Ascending aorta (tissue), 2 donors: ENCODE measurements around the gene PPP1R10. TPM values are rescaled to one million over a fixed set of nuclear protein-coding genes. Genes with fewer than 3 reads are reported as not detected.

Experiments
- DNase-seq, 2 donors: peaks; one replicate each; pipeline ENCODE4 v3.0.0-alpha.2; 2019; ENCODE audit warnings: low spot score in 2 of 2
- H3K27ac ChIP-seq, 2 donors: fragments of 200-600 bp; sonication (generic); one replicate each; pipeline ENCODE4 v1.5.1; 2016 to 2017; ENCODE audit warnings: mild to moderate bottlenecking in 1 of 2
- H3K27me3 ChIP-seq: fragments of 200-600 bp; sonication (generic); one replicate; pipeline ENCODE4 v1.5.1; 2017
- H3K36me3 ChIP-seq, 2 donors: fragments of 200-600 bp; sonication (generic); one replicate each; pipeline ENCODE4 v1.5.1; 2016
- H3K4me1 ChIP-seq, 2 donors: fragments of 200-600 bp; sonication (generic); one replicate each; pipeline ENCODE4 v1.5.1; 2016 to 2017; ENCODE audit warnings: mild to moderate bottlenecking in 1 of 2
- H3K4me3 ChIP-seq, 2 donors: fragments of 200-600 bp; sonication (generic); one replicate each; pipeline ENCODE4 v1.5.1; 2016 to 2017; ENCODE audit warnings: mild to moderate bottlenecking in 1 of 2
- H3K9me3 ChIP-seq, 2 donors: fragments of 200-600 bp; sonication (generic); one replicate each; pipeline ENCODE4 v1.5.1; 2016
- CTCF ChIP-seq, 3 experiments: fragments of 200-600 bp in 2 of 3; fragments of 450-650 bp in 1 of 3; sonication (generic) in 2 of 3; IDR thresholded peaks; one replicate each; pipeline ENCODE4 v1.5.1; 2016 to 2019; ENCODE audit warnings: antibody characterized with exemption in 3 of 3, mild to moderate bottlenecking in 1 of 3, moderate library complexity in 1 of 3
- intact Hi-C: fragments of 100-400 bp; cut with DNase I; formaldehyde crosslinking; loops from one replicate; pipeline ENCODE4 v1.15.1; 2023
- total RNA-seq: library from RNA; depleted of rRNA; stranded (reverse); fragments of >200 nt; gene quantifications from one replicate; pipeline ENCODE4 v1.1.0, GENCODE V29; 2016

The PPP1R10 gene
- total RNA-seq, 1 donor from 2014 or later: 52.6 TPM

- peak within 1 kb of the TSS; percentile 98 to 100 for H3K27ac ChIP-seq
- TF ChIP-seq CTCF (IDR thresholded peaks at IDR 0.05): no peak
- peak; percentile 81 to 95 for DNase-seq
- no peaks in the 10 kb centered on the region for H3K9me3 ChIP-seq
- peaks cover 5 to 19% of the 10 kb centered on the region in 2 donors for H3K4me1 ChIP-seq
- peaks cover 18 to 33% of the 10 kb centered on the region in 2 donors for H3K36me3 ChIP-seq
- no peaks in the 10 kb centered on the region for H3K27me3 ChIP-seq
- intact Hi-C loops: loop anchor here (1.0 to 10.0 kb wide), 6 partner anchors 14 to 492 kb away; partner anchors contain the start of genes ABCF1, MRPS18B, POLR1H and PPP1R10
- peak within 1 kb of the TSS; percentile 80 to 85 for H3K4me3 ChIP-seq
Observed at GRCh38 chr6:30556906-30557682, 59.9 kb downstream of the PPP1R10 start, which contains the start of gene PRR3. Gene PRR3 (plus strand): TSS chr6:30557295. CDS start chr6:30557345, 50 bp downstream.

GRCh38 chr6:30556066-30556905 is 60.8 kb downstream of the PPP1R10 start, which contains the start of gene GNL1:
Gene GNL1 (minus strand): TSS chr6:30556489. CDS start chr6:30556203, 286 bp downstream.
- Histone ChIP-seq H3K36me3 (peaks cover 22 to 33% of the 10 kb centered on the region in 2 donors), H3K4me3 (peak within 1 kb of the TSS; percentile 80 to 85), H3K9me3 (no peaks in the 10 kb centered on the region), H3K4me1 (peaks cover 5 to 19% of the 10 kb centered on the region in 2 donors), H3K27ac (peak within 1 kb of the TSS; percentile 98 to 100), H3K27me3 (no peaks in the 10 kb centered on the region)
- intact Hi-C loops: loop anchor here (2.0 to 10.0 kb wide), 5 partner anchors 61 to 491 kb away; partner anchors contain the start of genes MRPS18B, POLR1H, PPP1R10 and PPP1R11
- no peak for TF ChIP-seq CTCF (IDR thresholded peaks at IDR 0.05)
- DNase-seq: peak; percentile 80 to 97

GRCh38 chr6:30555816-30556065 is 61.3 kb downstream of the PPP1R10 start:
- peaks cover 27 to 35% of the 10 kb centered on the region in 2 donors for H3K36me3 ChIP-seq
- peaks cover 5 to 19% of the 10 kb centered on the region in 2 donors for H3K4me1 ChIP-seq
- H3K27me3 ChIP-seq: no peaks in the 10 kb centered on the region
- DNase-seq: peak in 1 of 2 donors; percentile 13
- no peak for TF ChIP-seq CTCF (IDR thresholded peaks at IDR 0.05)
- intact Hi-C loops: loop anchor here (2.0 to 10.0 kb wide), 5 partner anchors 61 to 491 kb away; partner anchors contain the start of genes MRPS18B, POLR1H, PPP1R10 and PPP1R11
- peak overlapping the region; percentile 98 to 100 for H3K27ac ChIP-seq
- peak overlapping the region; percentile 80 to 85 for H3K4me3 ChIP-seq
- H3K9me3 ChIP-seq: no peaks in the 10 kb centered on the region

DNA sequence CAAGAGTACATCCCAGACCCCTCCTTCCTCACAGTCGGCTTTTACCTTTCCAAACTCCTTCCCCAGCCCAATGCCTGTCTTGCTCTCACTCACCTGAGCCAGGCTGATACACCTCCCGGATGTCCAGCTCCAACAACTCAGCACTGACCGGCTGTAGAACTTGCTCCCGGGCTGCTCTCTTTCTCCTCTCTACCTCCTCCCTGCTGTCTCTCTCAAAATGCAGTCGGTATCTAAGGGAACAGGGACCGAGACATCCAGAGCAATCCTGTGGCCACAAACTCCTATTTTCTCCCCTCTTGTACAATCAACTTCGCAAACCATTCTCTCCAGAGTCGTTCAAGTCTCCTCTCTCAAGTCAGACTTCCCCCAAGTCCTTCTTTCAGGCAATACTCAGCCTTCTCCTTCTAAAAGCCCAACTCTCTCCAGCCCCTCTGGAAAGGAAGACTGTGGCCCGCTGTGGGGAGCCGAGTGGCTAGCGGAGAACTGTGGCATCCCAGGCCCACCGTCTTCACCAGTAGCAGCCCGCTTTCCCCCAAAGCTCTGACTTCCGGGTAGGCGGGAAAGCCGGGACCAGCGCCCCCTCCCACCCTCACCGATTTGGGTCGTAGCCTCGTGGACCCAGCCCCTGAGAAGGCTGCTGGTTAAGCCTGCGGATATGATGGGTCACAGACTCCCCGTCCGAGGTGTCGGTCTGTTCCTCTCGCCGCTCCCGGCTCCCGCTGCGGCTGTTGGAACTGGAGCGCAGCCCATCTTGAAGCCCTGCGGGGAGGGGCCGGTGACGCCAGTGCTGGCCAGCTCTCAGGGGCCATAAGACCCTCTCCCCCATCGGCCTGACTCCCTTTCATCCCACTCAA is 61.9 kb downstream of the PPP1R10 start:
- DNase-seq: peak in 1 of 2 donors; percentile 80
- Histone ChIP-seq H3K9me3 (no peaks in the 10 kb centered on the region), H3K4me3 (peak overlapping the region; percentile 80 to 85), H3K36me3 (peaks cover 32 to 39% of the 10 kb centered on the region in 2 donors), H3K4me1 (peaks cover 5 to 19% of the 10 kb centered on the region in 2 donors), H3K27me3 (no peaks in the 10 kb centered on the region), H3K27ac (peak overlapping the region; percentile 98 to 100)
- intact Hi-C loops: loop anchor here (5.0 to 10.0 kb wide), 3 partner anchors 127 to 490 kb away; partner anchors contain the start of genes POLR1H, PPP1R11 and RPP21
- no peak for TF ChIP-seq CTCF (IDR thresholded peaks at IDR 0.05)
